Activated naive CD8-positive, alpha-beta T cell treated with anti-CD3 and anti-CD28 coated beads, Interleukin-2, amount 50 U/mL, for 24 hours (primary cell): Measurements from ENCODE around the gene CTSW.
"Not testable (repeated sequence)": the region's sequence is repeated elsewhere in the genome, so short reads cannot be mapped to it uniquely, and the experiment has no call there.

Experiments used
- ATAC-seq: fragments of 150-1000 bp; cut with Tn5 transposase; one replicate; pipeline ENCODE4 v1.10.0; 2021
- DNase-seq: peaks from one replicate; pipeline ENCODE4 v3.0.0; 2021
- H3K27ac Mint-ChIP-seq: one replicate; pipeline ENCODE4 v1.8.0; 2021; ENCODE audit warnings: mild to moderate bottlenecking, mixed read lengths
- H3K27me3 Mint-ChIP-seq: one replicate; pipeline ENCODE4 v1.8.0; 2021; ENCODE audit warnings: mixed read lengths
- H3K36me3 Mint-ChIP-seq: one replicate; pipeline ENCODE4 v1.8.0; 2021; ENCODE audit warnings: low read depth, mixed read lengths
- H3K4me1 Mint-ChIP-seq: one replicate; pipeline ENCODE4 v1.8.0; 2021; ENCODE audit warnings: mixed read lengths
- H3K4me3 Mint-ChIP-seq: one replicate; pipeline ENCODE4 v1.8.0; 2021; ENCODE audit warnings: mild to moderate bottlenecking, moderate library complexity, mixed read lengths
- H3K9me3 Mint-ChIP-seq: one replicate; pipeline ENCODE4 v1.8.0; 2021; ENCODE audit warnings: mixed read lengths

CTSW gene

DNA sequence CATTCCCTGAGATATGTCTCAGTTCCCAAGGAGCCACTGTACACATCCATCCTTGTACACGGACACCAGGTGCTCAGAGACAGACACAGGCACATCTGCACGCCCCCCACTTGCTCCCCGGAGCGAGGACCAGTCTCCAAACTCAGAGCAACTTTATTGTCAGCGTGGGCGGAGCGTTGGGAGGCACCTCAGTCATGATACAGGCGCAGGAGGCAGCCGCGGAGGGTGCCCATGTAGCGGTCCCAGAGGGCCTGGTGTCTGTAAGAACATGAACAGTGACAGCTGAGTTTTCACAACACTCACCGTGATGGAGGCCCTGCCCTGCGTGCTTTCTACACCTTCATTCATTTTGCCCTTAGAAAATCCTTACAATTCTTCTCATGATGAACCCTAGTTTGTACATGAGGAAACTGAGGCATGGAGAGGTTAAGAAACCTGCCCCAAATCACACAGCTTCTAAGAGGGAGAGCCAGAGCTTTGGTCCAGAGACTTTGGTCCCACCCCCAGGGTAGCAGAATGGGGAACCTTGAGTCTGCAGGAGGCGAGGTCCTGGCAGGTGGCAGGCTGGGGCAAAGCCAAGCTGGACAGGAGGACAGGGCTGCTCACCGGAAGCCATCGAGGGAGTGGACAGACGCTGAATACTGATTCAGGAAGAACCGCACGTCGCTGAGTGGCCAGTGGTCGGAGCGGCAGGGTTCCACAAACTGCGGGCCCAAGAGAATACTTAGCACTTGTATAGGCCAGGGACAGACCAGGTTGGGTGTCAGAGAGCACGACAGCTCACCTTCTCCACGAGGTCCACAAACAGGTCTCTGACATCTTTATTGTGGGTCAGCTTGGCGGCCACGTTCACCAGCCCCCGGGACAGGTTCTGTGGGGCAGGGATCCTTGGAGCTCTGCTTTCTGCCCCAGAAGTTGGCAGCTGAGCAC, 4.4 kb downstream of the CTSW start:
- no peaks in the 10 kb centered on the region for H3K9me3 Mint-ChIP-seq
- DNase-seq: no peak
- no peaks in the 10 kb centered on the region for H3K27me3 Mint-ChIP-seq
- peaks cover 70% of the 10 kb centered on the region for H3K4me1 Mint-ChIP-seq
- ATAC-seq: no peak
- H3K27ac Mint-ChIP-seq: peak overlapping the region; percentile 64
- H3K4me3 Mint-ChIP-seq: no peak overlapping the region
- peaks cover 28% of the 10 kb centered on the region for H3K36me3 Mint-ChIP-seq

DNA sequence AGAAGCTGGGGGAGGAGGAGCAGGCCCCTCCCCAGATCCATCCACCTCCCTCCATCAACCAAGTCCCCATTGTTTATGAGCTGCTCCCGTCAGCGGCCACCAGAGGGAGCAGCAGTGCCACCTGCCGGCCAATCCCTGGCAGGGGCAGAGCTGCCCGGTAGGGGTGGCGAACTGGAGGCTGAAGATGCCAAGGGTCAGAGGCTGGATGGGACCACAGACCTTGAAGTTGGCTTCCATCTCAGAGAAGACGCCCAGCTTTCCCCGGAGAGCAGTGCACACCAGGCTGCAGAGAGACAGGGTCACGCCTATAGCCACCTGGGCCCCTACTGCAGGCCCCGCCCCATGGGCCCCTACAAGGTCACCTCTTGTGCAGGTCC, 5.1 kb downstream of the CTSW start:
- Mint-ChIP-seq H3K4me1 (peaks cover 70% of the 10 kb centered on the region), H3K4me3 (no peak overlapping the region), H3K27ac (peak overlapping the region; percentile 64), H3K36me3 (peaks cover 28% of the 10 kb centered on the region), H3K27me3 (no peaks in the 10 kb centered on the region), H3K9me3 (no peaks in the 10 kb centered on the region)
- peak; percentile 47 for ATAC-seq
- DNase-seq: peak; percentile 86

DNA sequence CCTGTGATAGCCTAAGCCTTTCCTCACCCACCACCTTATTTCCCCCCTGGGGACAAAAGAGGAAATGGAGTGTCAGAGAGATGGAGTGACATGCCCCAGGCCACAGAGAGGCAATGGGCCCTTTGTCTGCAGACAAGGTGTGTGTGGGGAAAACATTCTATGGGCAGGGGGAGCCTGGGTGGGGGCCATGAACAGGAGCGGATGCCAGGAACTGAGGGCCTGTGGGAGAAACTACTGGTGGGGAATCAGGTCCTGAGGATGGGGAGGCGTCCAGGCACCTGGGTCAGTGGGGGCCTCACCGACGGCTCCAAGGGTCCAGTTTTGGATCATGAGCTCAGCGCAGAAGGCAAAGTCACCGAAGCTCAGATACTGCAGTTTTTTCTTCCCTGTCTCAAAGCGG, 5.6 kb downstream of the CTSW start:
- H3K36me3 Mint-ChIP-seq: peaks cover 28% of the 10 kb centered on the region
- H3K9me3 Mint-ChIP-seq: no peaks in the 10 kb centered on the region
- no peak for DNase-seq
- no peaks in the 10 kb centered on the region for H3K27me3 Mint-ChIP-seq
- no peak for ATAC-seq
- H3K27ac Mint-ChIP-seq: no peak overlapping the region
- peaks cover 70% of the 10 kb centered on the region for H3K4me1 Mint-ChIP-seq
- no peak overlapping the region for H3K4me3 Mint-ChIP-seq

DNA sequence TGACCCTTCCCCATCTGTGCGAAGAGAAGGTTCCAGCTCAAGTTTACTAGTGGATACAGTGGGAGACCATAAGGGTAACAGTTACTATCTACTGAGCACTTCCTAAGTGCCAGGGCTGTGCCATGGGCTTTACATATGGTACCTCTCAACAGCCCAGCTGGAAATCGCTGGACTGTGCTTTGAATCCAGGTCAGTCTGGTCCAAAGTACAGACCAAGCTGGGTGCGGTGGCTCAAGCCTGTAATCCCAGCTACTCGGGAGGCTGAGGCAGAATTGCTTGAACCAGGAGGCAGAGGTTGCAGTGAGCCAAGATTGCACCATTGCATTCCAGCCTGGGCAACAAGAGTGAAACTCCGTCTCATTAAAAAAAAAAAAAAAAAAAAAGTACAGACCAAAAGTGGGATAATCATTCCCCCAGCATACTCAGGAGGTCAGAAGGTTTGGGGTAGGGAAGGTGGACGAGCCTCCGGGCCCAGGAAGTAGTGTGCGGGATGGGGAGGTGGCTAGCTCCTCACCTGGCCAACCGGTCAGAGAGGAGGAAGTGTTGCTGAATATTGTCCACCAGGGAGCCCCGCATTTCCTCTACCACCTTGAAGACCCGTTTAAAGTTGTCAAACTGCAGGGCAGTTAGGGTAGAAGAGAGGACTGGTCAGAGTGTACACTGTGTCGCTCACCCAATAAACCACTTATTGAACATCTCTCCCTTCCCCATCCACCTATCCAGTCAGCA, 6.3 kb downstream of the CTSW start:
- Mint-ChIP-seq H3K27me3 (no peaks in the 10 kb centered on the region), H3K9me3 (no peaks in the 10 kb centered on the region), H3K27ac (peak overlapping the region; percentile 91), H3K4me3 (peak overlapping the region; percentile 98), H3K36me3 (peaks cover 28% of the 10 kb centered on the region), H3K4me1 (peaks cover 64% of the 10 kb centered on the region)
- no peak for DNase-seq
- no peak for ATAC-seq

DNA sequence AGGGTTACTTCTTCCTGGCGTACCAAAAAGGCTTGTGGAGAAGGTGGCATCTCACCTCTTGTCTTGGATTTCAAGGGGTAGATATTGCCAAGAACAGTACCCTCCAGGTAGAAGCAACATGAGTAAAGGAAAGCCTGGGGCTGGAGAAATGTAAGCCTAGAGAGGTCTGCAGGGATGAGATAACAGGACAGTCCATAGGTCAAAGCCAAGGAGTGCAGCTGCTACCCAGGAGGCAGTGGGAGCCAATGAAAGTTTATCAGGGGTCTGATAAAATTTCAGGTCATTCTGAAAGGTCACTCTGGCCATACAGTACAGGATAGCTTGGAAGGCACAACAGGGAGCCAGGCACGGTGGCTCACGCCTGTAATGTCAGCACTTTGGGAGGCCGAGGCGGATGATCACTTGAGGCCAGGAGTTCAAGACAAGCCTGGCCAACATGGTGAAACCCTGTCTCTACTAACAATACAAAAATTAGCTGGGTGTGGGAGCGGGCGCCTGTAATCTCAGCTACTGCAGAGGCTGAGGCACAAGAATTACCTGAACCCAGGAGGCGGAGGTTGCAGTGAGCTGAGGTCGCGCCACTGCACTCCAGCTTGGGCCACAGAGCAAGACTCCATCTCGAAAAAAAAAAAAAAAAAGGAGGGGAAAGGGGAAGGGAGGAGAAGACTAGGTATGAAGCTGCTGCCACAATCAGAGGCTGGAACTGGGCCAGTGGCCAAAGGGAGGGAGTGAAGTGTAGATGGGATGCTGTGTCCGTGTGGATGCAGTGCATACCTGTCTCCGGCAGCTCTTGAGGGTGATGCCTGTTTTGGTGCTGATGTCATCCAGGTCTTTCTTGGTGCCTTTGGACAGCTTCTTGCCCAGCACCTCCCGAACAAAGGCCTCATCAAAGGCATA, 7.4 kb downstream of the CTSW start:
- H3K4me3 Mint-ChIP-seq: peak overlapping the region; percentile 98
- H3K4me1 Mint-ChIP-seq: peaks cover 60% of the 10 kb centered on the region
- H3K9me3 Mint-ChIP-seq: no peaks in the 10 kb centered on the region
- H3K36me3 Mint-ChIP-seq: peaks cover 31% of the 10 kb centered on the region
- peak overlapping the region; percentile 91 for H3K27ac Mint-ChIP-seq
- ATAC-seq (no peak), DNase-seq (no peak)
- no peaks in the 10 kb centered on the region for H3K27me3 Mint-ChIP-seq

DNA sequence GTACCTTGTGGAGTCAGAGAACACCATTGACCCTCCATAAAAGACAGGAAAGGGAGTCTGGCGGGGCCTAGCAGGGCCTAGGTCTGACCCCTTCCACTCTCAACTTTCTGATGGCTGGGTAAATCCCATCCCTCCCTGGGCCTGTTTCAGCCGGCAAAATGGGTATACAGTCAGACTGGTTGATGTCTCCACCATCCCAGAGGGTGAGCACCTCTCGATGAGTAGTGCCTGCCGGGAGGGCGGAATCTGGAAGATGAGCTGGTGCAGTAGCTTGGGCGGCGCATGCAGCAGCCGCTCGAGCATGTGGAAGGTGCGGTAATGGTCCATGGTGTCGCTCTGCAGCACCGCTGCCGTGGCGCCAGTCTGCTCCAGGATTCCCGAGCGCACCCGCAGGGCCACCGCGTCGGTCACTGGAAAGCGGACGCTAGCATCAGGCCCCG, 8.1 kb downstream of the CTSW start:
- H3K4me3 Mint-ChIP-seq: peak overlapping the region; percentile 98
- no peak for ATAC-seq
- H3K36me3 Mint-ChIP-seq: peaks cover 38% of the 10 kb centered on the region
- peaks cover 65% of the 10 kb centered on the region for H3K4me1 Mint-ChIP-seq
- no peak for DNase-seq
- no peaks in the 10 kb centered on the region for H3K27me3 Mint-ChIP-seq
- H3K27ac Mint-ChIP-seq: peak overlapping the region; percentile 91
- H3K9me3 Mint-ChIP-seq: no peaks in the 10 kb centered on the region

DNA sequence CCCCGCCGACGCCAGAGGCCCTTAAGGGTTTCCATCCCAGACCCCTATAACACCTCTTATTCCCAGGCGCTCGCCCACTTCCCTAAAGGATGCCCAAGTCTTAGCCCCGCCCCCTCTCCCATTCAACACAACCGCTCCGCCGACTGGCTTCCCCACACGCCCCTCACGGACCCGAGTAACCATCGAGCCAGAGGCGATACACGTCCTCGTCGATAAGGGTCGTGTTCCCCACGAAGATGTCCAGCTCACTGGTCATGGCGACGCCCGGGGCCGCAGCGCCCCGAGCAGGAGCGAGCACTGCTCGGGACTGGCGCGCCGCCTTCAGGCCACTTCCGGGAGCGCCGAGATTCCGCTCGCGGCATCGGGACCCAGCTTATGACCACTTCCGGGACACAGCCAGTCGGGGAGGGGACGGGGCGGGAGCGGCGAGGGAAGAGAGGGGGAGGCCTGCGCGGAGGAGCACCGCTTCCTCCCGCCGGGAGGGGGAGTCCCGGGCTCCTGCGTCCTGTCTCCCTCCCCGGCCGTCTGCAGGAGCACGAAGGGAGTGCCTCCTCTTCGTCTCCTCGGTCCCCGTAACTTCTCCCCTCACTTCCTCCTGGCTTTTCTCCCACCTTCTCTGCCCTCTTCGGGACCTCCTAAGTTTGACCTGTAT, 8.7 kb downstream of the CTSW start, which contains the start of gene FIBP:
FIBP (minus strand) TSS at position 309 of the 652 bp plus-strand sequence; CDS start at position 256, 53 bp downstream.
- H3K9me3 Mint-ChIP-seq: no peaks in the 10 kb centered on the region

DNA sequence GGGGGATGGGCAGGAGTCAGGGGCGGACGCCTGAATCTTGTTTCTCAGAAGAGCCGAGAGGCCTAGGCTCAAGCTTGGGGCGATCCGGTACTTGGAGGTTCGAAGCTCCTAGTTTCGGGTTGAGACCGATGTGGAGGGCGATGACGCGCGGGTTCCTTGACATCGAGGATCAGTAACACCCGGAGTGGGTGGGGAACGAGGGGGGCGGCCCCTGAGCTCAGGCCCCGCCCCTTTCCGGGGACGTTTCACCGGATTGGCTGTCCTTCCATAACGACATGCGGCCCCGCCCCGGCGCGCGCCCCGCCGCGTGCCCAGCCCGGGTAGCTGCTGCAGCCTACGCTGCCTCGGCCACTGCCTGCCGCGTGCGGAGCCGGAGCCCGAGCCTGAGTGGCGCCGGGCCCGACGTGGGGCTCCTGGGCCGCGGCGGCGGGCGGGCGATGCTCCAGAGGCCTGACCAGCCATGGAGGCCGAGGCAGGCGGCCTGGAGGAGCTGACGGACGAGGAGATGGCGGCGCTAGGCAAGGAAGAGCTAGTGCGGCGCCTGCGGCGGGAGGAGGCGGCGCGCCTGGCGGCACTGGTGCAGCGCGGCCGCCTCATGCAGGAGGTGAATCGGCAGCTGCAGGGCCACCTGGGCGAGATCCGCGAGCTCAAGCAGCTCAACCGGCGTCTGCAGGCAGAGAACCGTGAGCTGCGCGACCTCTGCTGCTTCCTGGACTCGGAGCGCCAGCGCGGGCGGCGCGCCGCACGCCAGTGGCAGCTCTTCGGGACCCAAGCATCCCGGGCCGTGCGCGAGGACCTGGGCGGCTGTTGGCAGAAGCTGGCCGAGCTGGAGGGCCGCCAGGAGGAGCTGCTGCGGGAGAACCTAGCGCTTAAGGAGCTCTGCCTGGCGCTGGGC, 10.9 kb downstream of the CTSW start, which contains the start of gene CCDC85B:
CCDC85B (plus strand) TSS at position 350 of the 895 bp plus-strand sequence; CDS start at position 461, 111 bp downstream.
- Mint-ChIP-seq H3K4me1 (peaks cover 73% of the 10 kb centered on the region), H3K4me3 (peak within 1 kb of the TSS; percentile 98), H3K36me3 (peaks cover 32% of the 10 kb centered on the region), H3K9me3 (no peaks in the 10 kb centered on the region), H3K27me3 (no peaks in the 10 kb centered on the region), H3K27ac (peak within 1 kb of the TSS; percentile 91)
- peak; percentile 49 for ATAC-seq
- peak; percentile 98 for DNase-seq

More for the DNA sequence above, 8.7 kb downstream of the CTSW start, which contains the start of gene FIBP:
- Mint-ChIP-seq H3K4me3 (peak within 1 kb of the TSS; percentile 98), H3K27ac (peak within 1 kb of the TSS; percentile 91), H3K36me3 (peaks cover 41% of the 10 kb centered on the region), H3K4me1 (peaks cover 71% of the 10 kb centered on the region), H3K27me3 (no peaks in the 10 kb centered on the region)
- ATAC-seq (peak; percentile 60), DNase-seq (peak; percentile 98)

DNA sequence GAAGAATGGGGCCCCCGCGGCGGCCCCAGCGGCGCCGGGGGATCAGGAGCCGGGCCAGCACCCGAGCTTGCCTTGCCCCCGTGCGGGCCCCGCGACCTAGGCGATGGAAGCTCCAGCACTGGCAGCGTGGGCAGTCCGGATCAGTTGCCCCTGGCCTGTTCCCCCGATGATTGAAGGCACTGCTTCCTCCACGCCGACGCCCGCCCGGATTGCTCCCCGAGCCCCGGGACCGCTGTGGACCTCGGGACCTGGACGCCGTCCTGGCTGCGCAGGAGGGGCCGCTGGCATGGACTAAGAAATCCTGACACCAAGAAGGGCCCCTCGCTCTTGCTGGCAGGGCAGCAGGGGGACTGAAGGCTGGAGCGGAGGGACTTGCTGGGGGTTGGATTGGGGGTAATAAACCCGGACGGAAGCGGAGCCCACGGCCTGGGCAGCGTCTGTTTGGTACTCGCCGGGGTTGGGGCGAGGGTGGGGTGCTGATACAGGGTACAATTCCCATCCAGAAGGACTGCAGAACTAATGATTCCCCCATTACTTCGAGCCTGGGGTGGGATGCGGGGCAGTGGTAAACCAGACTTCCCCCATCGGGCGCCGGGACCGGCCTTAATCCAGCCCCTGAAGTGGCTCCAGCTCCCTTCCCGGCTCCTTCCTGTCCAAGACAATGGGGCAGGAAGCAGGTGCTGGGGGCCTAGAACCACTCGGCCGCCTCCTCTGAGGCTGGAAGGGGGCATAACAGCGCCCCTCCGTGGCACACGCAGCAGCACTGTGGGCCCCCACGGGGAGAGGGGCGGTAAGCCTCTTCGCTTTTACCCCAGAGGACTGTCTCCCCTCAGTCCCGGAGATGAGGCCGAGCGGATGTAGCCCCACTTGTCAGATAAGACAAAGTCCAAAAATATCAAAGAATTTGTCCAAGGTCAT, 11.8 kb downstream of the CTSW start:
- H3K4me3 Mint-ChIP-seq: peak overlapping the region; percentile 98
- peak; percentile 60 for DNase-seq
- peaks cover 38% of the 10 kb centered on the region for H3K36me3 Mint-ChIP-seq
- peak overlapping the region; percentile 77 for H3K27ac Mint-ChIP-seq
- no peaks in the 10 kb centered on the region for H3K27me3 Mint-ChIP-seq
- ATAC-seq: peak; percentile 11
- no peaks in the 10 kb centered on the region for H3K9me3 Mint-ChIP-seq
- H3K4me1 Mint-ChIP-seq: peaks cover 77% of the 10 kb centered on the region

DNA sequence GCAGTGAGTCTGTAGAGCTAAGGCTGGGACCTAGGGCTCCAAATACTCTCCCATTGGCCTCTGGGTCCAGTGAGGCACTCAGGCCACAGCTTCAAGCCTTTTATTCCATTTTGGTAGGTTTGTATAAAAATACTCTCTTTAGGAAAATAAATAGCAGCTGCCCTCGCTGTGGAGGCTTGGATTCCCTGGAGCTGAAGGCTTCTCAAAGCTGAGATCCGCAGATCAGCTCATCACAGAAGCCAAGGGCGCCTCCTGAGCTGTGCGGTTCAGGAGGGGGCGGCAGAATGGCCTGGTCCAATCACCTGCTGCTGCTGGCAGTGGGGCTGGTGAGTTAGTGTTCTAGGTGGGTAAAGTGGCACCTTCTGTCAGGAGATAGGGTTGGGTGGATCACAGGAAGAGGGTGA, 12.5 kb downstream of the CTSW start:
- H3K4me1 Mint-ChIP-seq: peaks cover 77% of the 10 kb centered on the region
- H3K27me3 Mint-ChIP-seq: not testable (repeated sequence)
- peak; percentile 61 for DNase-seq

DNA sequence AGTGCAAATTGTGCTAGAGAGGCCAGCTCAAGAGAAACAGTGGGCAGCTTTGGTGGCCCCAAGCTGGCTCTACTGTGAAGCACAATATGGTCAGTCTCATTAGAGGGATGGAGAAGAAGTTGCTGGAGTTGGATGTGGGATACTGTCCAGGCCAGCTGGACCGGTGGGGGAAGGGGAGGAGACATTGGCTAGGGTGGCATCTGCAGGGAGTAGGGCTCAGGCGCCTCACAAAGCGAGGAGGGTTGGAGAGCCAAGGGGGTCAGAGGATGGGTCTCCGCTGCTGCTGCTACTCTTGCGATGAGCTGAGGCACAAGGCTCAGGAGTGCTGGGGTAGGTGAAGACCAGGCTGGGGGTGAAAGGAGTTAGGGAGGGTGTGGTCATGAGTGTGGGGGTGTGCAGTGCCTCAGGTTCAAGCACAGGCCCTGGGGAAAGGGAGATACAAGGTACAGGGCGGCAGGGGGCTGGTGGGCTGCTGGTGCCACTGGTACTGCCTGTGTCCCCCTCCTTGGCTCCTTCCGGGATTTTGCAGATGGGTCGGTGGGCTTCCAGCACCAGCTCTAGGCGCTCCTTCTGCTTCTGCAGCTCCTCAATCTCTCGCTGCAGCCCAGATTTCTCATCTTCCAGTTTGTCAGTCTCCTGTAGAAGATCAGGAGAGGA, 13.2 kb downstream of the CTSW start:
- ATAC-seq (no peak), DNase-seq (peak; percentile 14)
- Mint-ChIP-seq H3K4me1 (peaks cover 78% of the 10 kb centered on the region), H3K36me3 (peaks cover 42% of the 10 kb centered on the region), H3K27me3 (no peaks in the 10 kb centered on the region), H3K9me3 (no peaks in the 10 kb centered on the region), H3K27ac (peak overlapping the region; percentile 77), H3K4me3 (peak overlapping the region; percentile 98)

More for the DNA sequence above, 12.5 kb downstream of the CTSW start:
- ATAC-seq: peak; percentile 22
- not testable (repeated sequence) for H3K9me3 Mint-ChIP-seq
- Mint-ChIP-seq H3K4me3 (peak overlapping the region; percentile 98), H3K27ac (peak overlapping the region; percentile 77), H3K36me3 (peaks cover 36% of the 10 kb centered on the region)
